K562 (cell line): Measurements from ENCODE around the gene ZC3H18.

Source experiments
- MCM7 ChIP-seq, 2 experiments: fragments of 450-650 bp; IDR thresholded peaks; 2 replicates each; pipeline ENCODE4 v1.6.1; 2016 to 2018
- RB1 ChIP-seq: fragments of 450-650 bp; IDR thresholded peaks from 2 replicates; pipeline ENCODE4 v1.6.1; 2017; ENCODE audit warnings: low read depth, mild to moderate bottlenecking
- SMARCE1 ChIP-seq: fragments of 450-650 bp; IDR thresholded peaks from 2 replicates; pipeline ENCODE4 v1.7.1; 2016; ENCODE audit warnings: mild to moderate bottlenecking
- TEAD4 ChIP-seq, 2 experiments: sonication (generic) in 1 of 2; formaldehyde crosslinking in 1 of 2; IDR thresholded peaks; 2 replicates each; pipeline versions ENCODE4 v1.6.1 to v1.8.0; 2012 to 2022; ENCODE audit warnings: borderline replicate concordance in 1 of 2, inconsistent platforms in 1 of 2, low read length in 1 of 2, mild to moderate bottlenecking in 1 of 2, missing genetic modification reagents in 1 of 2
- U2AF2 ChIP-seq: fragments of 200-400 bp; formaldehyde crosslinking; optimal IDR thresholded peaks from 2 replicates; pipeline ENCODE3; 2017; ENCODE audit warnings: low read depth, mild to moderate bottlenecking, low read length
- ZNF124 ChIP-seq: sonication (generic); formaldehyde crosslinking; IDR thresholded peaks from 2 replicates; pipeline ENCODE4 v1.8.1; 2022; ENCODE audit warnings: missing genetic modification reagents
- ZNF140 ChIP-seq: fragments of 250-450 bp; sonication (Bioruptor Pico); IDR thresholded peaks from 2 replicates; pipeline ENCODE4 v1.8.0; 2021; ENCODE audit warnings: moderate library complexity, mild to moderate bottlenecking, inconsistent platforms
- ZNF174 ChIP-seq: fragments of 250-450 bp; sonication (Bioruptor Pico); IDR thresholded peaks from 2 replicates; pipeline ENCODE4 v1.4.0; 2020; ENCODE audit warnings: mild to moderate bottlenecking
- ZNF274 ChIP-seq: IDR thresholded peaks from 2 replicates; pipeline ENCODE4 v1.6.1; 2011; ENCODE audit warnings: low read depth, mild to moderate bottlenecking, low read length, moderate library complexity, borderline replicate concordance
- TF ChIP-seq, protein P1 (sequence below), 3 experiments: IDR thresholded peaks in 2 of 3; conservative IDR thresholded peaks in 1 of 3; 2 replicates each; pipeline ENCODE4 v1.5.1; 2011 to 2012; ENCODE audit warnings: low read length in 3 of 3, mild to moderate bottlenecking in 3 of 3, control low read depth in 2 of 3, improper control_type of control experiment in 1 of 3, inconsistent platforms in 1 of 3, low read depth in 1 of 3, mixed read lengths in 1 of 3, moderate library complexity in 1 of 3; ENCODE audit not compliant: insufficient read depth in 2 of 3
- TF ChIP-seq, protein P2 (sequence below): fragments of 450-650 bp; IDR thresholded peaks from 2 replicates; pipeline ENCODE4 v1.6.1; 2017; ENCODE audit warnings: antibody characterized with exemption

DNA sequence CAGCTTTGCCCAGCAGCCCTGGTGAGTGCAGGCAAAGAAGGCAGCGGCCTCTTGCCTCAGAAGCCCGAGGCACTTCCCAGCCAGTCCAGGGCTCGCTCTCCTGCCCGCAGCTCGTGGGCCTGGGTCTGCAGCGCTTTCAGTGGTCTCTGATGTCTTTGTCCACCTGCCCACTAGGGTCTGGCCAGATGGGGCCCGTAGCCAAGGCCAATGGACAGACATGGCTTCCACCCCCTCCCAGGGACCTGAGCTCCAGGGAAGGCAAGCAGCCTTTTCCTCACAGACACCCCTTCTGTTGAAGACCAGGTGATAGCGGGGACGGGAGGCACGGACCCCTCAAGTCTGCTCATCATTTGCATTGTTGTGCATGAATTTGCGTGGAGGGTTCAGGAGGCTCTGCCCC lies 33.7 kb upstream of the ZC3H18 start:
- TF ChIP-seq SMARCE1 (no peak), TEAD4 (IDR thresholded peaks at IDR 0.05; ENCODE audit: low read length) (no peak), TEAD4 (CRISPR knock-in tag; IDR thresholded peaks at IDR 0.05; ENCODE audit: borderline replicate concordance) (no peak), ZNF124 (CRISPR knock-in tag) (no peak), ZNF274 (no peak), ZNF174 (CRISPR knock-in tag) (no peak), U2AF2 (no peak), MCM7 (IDR thresholded peaks at IDR 0.05) (no peak), RB1 (no peak), ZNF140 (CRISPR knock-in tag) (no peak)
- TF ChIP-seq, protein P1, sequence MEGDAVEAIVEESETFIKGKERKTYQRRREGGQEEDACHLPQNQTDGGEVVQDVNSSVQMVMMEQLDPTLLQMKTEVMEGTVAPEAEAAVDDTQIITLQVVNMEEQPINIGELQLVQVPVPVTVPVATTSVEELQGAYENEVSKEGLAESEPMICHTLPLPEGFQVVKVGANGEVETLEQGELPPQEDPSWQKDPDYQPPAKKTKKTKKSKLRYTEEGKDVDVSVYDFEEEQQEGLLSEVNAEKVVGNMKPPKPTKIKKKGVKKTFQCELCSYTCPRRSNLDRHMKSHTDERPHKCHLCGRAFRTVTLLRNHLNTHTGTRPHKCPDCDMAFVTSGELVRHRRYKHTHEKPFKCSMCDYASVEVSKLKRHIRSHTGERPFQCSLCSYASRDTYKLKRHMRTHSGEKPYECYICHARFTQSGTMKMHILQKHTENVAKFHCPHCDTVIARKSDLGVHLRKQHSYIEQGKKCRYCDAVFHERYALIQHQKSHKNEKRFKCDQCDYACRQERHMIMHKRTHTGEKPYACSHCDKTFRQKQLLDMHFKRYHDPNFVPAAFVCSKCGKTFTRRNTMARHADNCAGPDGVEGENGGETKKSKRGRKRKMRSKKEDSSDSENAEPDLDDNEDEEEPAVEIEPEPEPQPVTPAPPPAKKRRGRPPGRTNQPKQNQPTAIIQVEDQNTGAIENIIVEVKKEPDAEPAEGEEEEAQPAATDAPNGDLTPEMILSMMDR (IDR thresholded peaks at IDR 0.05 in 2 of 3, conservative IDR thresholded peaks at IDR 0.05 in 1 of 3; ENCODE audit: insufficient read depth in 2 of 3, low read depth in 1 of 3, low read length in 3 of 3): no peak
- TF ChIP-seq, protein P2, sequence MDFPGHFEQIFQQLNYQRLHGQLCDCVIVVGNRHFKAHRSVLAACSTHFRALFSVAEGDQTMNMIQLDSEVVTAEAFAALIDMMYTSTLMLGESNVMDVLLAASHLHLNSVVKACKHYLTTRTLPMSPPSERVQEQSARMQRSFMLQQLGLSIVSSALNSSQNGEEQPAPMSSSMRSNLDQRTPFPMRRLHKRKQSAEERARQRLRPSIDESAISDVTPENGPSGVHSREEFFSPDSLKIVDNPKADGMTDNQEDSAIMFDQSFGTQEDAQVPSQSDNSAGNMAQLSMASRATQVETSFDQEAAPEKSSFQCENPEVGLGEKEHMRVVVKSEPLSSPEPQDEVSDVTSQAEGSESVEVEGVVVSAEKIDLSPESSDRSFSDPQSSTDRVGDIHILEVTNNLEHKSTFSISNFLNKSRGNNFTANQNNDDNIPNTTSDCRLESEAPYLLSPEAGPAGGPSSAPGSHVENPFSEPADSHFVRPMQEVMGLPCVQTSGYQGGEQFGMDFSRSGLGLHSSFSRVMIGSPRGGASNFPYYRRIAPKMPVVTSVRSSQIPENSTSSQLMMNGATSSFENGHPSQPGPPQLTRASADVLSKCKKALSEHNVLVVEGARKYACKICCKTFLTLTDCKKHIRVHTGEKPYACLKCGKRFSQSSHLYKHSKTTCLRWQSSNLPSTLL: no peak
